RWPE2 (cell line): ENCODE measurements around the gene KRTAP12-1.
"Not testable (repeated sequence)": the region's sequence is repeated elsewhere in the genome, so short reads cannot be mapped to it uniquely, and the experiment has no call there.

Source experiments
- ATAC-seq: fragments of 200-7000 bp; cut with Tn5 transposase; 3 replicates; pipeline ENCODE4 v1.9.1; 2021; ENCODE audit warnings: low read depth
- DNase-seq: peaks from one replicate; pipeline ENCODE4 v3.0.0-alpha.2; 2020; ENCODE audit warnings: low spot score
- H3K27ac ChIP-seq: fragments of 450-650 bp; 2 replicates; pipeline ENCODE4 v1.5.1; 2017; ENCODE audit warnings: mild to moderate bottlenecking; ENCODE audit not compliant: poor library complexity, severe bottlenecking
- H3K27me3 ChIP-seq: fragments of 250-450 bp; sonication (Bioruptor Pico); 2 replicates; pipeline ENCODE4 v1.5.1; 2021; ENCODE audit warnings: mild to moderate bottlenecking, moderate library complexity; ENCODE audit not compliant: insufficient read depth, poor library complexity, severe bottlenecking
- H3K36me3 ChIP-seq: fragments of 250-450 bp; sonication (Bioruptor Pico); 2 replicates; pipeline ENCODE4 v1.5.1; 2020; ENCODE audit warnings: low read depth, mild to moderate bottlenecking, moderate library complexity
- H3K4me1 ChIP-seq: fragments of 250-450 bp; sonication (Bioruptor Pico); 2 replicates; pipeline ENCODE4 v1.5.1; 2021; ENCODE audit warnings: mild to moderate bottlenecking, moderate library complexity; ENCODE audit not compliant: insufficient read depth, poor library complexity, severe bottlenecking
- H3K4me3 ChIP-seq: fragments of 250-450 bp; sonication (Bioruptor Pico); 2 replicates; pipeline ENCODE4 v1.5.1; 2021; ENCODE audit warnings: mild to moderate bottlenecking, moderate library complexity; ENCODE audit not compliant: severe bottlenecking
- H3K9me3 ChIP-seq: fragments of 250-450 bp; sonication (Bioruptor Pico); 2 replicates; pipeline ENCODE4 v1.5.1; 2021; ENCODE audit warnings: mild to moderate bottlenecking, moderate library complexity; ENCODE audit not compliant: severe bottlenecking
- TF ChIP-seq, protein P1 (sequence below): fragments of 450-650 bp; IDR thresholded peaks from one replicate; pipeline ENCODE4 v1.5.1; 2017; ENCODE audit warnings: mild to moderate bottlenecking, moderate library complexity; ENCODE audit not compliant: poor library complexity, severe bottlenecking

KRTAP12-1 gene

DNA sequence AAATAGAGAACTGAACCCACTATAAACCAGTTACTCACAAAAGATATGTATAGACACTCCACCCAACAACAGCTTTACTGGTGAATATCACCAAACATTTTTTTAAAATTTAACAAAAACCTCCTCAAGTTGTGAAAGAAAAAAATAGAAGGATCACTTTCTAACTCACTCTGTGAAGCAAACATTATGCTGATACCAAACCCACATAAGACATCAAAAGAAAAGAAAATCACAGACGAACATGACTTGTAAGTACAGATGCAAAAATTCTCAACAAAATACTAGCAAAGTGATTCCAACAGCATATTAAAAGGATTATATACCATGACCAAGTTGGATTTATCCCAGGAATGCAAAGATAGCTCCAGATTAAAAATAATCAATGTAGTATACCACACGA is 9.7 kb upstream of the KRTAP12-1 start:
- Histone ChIP-seq H3K36me3 (no peaks in the 10 kb centered on the region), H3K9me3 (peaks cover 8% of the 10 kb centered on the region), H3K27ac (no peak overlapping the region), H3K27me3 (peaks cover 24% of the 10 kb centered on the region), H3K4me1 (no peaks in the 10 kb centered on the region), H3K4me3 (no peak overlapping the region)
- ATAC-seq (no peak), DNase-seq (no peak)
- TF ChIP-seq, protein P1, sequence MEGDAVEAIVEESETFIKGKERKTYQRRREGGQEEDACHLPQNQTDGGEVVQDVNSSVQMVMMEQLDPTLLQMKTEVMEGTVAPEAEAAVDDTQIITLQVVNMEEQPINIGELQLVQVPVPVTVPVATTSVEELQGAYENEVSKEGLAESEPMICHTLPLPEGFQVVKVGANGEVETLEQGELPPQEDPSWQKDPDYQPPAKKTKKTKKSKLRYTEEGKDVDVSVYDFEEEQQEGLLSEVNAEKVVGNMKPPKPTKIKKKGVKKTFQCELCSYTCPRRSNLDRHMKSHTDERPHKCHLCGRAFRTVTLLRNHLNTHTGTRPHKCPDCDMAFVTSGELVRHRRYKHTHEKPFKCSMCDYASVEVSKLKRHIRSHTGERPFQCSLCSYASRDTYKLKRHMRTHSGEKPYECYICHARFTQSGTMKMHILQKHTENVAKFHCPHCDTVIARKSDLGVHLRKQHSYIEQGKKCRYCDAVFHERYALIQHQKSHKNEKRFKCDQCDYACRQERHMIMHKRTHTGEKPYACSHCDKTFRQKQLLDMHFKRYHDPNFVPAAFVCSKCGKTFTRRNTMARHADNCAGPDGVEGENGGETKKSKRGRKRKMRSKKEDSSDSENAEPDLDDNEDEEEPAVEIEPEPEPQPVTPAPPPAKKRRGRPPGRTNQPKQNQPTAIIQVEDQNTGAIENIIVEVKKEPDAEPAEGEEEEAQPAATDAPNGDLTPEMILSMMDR: no peak

DNA sequence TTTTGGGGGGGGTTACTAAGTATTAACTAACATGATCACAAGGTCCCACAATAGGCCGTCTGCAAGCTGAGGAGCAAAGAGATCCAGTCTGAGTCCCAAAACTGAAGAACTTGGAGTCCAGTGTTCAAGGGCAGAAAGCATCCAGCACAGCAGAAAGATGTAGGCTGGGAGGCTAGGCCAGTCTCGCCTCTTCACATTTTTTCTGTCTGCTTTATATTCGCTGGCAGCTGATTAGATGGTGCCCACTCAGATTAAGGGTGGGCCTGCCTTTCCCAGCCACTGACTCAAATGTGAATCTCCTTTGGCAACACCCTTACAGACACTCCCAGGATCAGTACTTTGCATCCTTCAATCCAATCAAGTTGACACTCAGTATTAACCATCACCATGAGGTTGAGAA is 7.8 kb upstream of the KRTAP12-1 start:
- not testable (repeated sequence) for H3K4me1 ChIP-seq, H3K36me3 ChIP-seq, DNase-seq, H3K9me3 ChIP-seq, H3K4me3 ChIP-seq, H3K27ac ChIP-seq, ATAC-seq
- H3K27me3 ChIP-seq: peaks cover 24% of the 10 kb centered on the region

DNA sequence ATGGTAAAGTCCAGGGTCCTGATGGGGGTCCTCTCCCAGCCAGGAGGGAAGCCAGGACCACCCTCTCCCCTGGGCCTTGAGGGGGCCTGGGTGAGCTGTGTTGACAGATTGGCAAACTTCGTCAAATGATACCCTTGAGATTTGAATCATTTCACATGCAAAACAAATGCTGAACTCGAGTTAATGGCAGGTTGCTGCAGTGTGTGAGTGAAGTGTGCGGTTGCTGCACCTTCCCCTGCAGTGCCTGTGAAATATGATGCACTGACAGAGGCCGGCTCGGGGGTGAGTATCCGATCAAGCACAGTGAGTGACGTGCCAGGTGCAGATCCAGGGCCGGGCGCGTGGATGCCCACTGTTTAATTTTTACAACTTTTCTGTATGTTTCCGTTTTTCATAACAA is 5.7 kb upstream of the KRTAP12-1 start:
- Histone ChIP-seq H3K9me3 (peaks cover under 1% of the 10 kb centered on the region), H3K27ac (no peak overlapping the region), H3K4me3 (no peak overlapping the region), H3K4me1 (no peaks in the 10 kb centered on the region), H3K27me3 (peaks cover 24% of the 10 kb centered on the region), H3K36me3 (no peaks in the 10 kb centered on the region)
- no peak for DNase-seq
- no peak for ATAC-seq
- TF ChIP-seq, protein P1: no peak

DNA sequence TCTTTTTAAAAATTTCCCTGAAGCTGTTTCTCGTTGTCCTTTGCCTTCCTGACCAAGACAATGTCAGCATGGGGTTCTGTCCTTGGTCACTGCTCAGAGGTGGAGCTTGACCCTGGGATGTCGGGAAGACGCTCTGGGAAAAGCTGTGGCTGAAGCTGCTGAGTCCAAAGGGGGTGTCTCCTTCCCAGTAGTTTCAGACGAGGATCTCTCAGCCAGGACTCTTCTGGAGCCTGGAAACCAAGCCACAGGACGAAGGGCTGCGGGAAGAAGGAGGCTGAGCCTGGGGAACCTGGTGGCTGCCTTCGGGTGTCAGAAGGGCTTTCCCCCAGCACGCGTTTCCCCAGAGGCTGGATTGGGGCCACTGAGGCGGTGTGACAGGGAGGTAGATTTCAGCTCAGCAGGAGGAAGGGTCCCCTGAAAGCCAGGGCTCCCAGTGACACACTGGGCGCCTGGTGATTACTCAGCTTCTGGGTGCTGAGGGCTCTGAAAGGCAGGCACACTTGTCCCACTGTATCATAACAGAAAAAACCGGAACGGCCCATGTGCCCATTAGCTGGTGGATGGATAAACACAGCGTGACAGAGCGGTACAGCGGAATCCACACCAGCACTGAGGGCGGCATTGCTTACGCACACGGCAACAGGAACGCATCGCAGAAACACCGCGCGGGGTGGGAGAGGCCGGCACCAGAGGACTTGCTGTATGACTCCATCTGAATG is 5.0 kb upstream of the KRTAP12-1 start:
- Histone ChIP-seq H3K4me1 (no peaks in the 10 kb centered on the region), H3K9me3 (no peaks in the 10 kb centered on the region), H3K27me3 (peaks cover 17% of the 10 kb centered on the region), H3K27ac (no peak overlapping the region), H3K4me3 (no peak overlapping the region), H3K36me3 (no peaks in the 10 kb centered on the region)
- TF ChIP-seq, protein P1: no peak
- ATAC-seq: no peak
- no peak for DNase-seq

DNA sequence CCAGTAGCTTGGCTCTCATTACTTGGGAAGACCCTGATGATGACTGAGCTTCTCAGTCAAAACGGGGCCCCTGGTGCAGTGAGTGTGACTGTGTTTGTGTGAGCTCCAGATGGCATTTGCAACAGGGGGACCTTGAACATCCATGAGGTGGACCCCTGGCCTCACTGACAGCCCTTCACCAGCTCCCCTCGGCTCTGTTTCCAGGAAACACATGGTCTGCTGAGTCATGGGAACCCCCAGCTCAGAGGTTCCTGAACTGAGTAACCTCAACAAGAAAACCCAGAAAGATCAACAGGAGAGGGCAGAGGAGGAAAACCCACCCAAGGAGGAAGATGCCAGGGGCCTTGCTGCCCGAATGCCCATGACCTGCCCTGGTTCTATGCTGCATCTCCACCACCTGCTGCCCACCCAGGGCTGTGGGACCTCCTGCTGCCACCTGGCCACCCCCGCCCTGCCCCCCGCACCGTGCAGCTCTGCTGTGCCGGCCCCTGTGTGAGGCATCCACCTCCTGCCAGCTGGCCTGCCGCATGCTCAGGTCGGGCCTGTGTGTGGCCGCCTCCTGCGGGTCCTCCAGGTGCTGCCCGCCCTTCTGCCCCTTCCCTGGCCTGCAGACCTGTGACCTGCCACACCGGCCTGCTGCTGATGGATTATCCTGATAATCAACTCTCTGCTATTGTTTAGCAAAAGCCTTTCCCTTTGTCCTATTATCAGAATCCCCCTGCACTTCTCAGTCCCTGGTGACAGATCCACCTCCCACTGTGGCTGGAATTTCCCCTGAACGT is 4.2 kb upstream of the KRTAP12-1 start:
- Histone ChIP-seq H3K27ac (no peak overlapping the region), H3K4me3 (no peak overlapping the region), H3K36me3 (no peaks in the 10 kb centered on the region), H3K4me1 (no peaks in the 10 kb centered on the region), H3K27me3 (peaks cover 14% of the 10 kb centered on the region), H3K9me3 (no peaks in the 10 kb centered on the region)
- ATAC-seq (no peak), DNase-seq (no peak)
- TF ChIP-seq, protein P1: no peak

DNA sequence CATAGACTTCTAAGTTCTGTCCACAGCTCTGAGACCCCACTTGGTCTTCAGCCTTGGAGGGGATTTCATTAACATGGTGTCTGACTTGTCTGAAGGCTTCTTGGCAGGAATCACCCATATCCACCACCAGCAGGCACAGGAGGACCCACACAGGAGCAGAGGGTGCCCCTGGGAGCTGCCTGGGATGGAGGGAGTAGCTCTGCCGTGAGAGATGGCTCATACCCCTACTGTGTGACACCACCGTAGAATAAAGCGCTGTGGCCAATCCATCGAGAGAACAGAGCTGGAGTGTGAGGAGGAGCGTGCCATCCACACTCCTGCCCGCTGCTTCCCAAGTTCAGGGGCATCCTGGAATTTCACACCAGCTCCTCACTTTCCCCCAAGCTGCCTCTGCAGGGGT is 3.1 kb upstream of the KRTAP12-1 start:
- H3K4me3 ChIP-seq, H3K9me3 ChIP-seq, H3K4me1 ChIP-seq, H3K36me3 ChIP-seq, DNase-seq, H3K27ac ChIP-seq, ATAC-seq: not testable (repeated sequence)
- peaks cover 17% of the 10 kb centered on the region for H3K27me3 ChIP-seq
